Stimulated activated effector memory CD8-positive, alpha-beta T cell treated with anti-CD3 and anti-CD28 coated beads, Interleukin-12 subunit alpha, Interleukin-12 subunit beta, amount 100 ng/mL, for 72 hours (primary cell): ENCODE data around the gene ZNF735.
"Not testable (repeated sequence)": the region's sequence is repeated elsewhere in the genome, so short reads cannot be mapped to it uniquely, and the experiment has no call there.

ENCODE experiments used
- ATAC-seq: fragments of 150-1000 bp; cut with Tn5 transposase; 2 replicates; pipeline ENCODE4 v1.10.0; 2021
- DNase-seq, 2 donors: peaks; one replicate each; pipeline ENCODE4 v3.0.0; 2021 to 2022; ENCODE audit warnings: low spot score in 2 of 2
- H3K27ac Mint-ChIP-seq: one replicate; pipeline ENCODE4 v1.8.0; 2022; ENCODE audit warnings: mild to moderate bottlenecking, mixed read lengths
- H3K36me3 Mint-ChIP-seq: one replicate; pipeline ENCODE4 v1.8.0; 2022; ENCODE audit warnings: mild to moderate bottlenecking, mixed read lengths
- H3K4me1 Mint-ChIP-seq: one replicate; pipeline ENCODE4 v1.8.0; 2022; ENCODE audit warnings: mixed read lengths
- H3K4me3 Mint-ChIP-seq: one replicate; pipeline ENCODE4 v1.8.0; 2022; ENCODE audit warnings: mild to moderate bottlenecking, mixed read lengths
- H3K9me3 Mint-ChIP-seq: one replicate; pipeline ENCODE4 v1.8.0; 2022; ENCODE audit warnings: mixed read lengths

ZNF735 gene

DNA sequence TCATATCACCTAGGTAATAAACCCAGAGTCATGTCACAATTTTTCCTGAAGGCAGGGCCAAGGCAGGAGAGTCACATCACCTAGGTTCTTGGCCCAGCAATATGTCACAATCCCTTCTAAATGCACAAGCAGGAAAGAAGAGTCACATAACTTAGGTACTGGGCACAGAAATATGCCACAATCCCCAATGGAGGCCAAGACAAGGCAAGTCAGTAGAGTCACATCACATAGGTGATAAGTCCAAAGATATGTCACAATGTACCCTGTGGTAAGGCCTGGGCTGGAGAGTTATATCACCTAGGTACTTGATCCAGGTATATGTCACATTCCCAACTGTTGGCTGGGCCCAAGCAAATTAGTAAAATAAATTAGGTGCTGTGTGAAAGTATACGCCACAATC lies 21.2 kb downstream of the ZNF735 start, which contains the start of gene ZNF679:
TSS of gene ZNF679 (plus strand) at position 301 of the 400 bp plus-strand sequence. CDS start 20,644 bp downstream, outside the sequence.
- not testable (repeated sequence) for H3K27ac Mint-ChIP-seq, DNase-seq, H3K4me1 Mint-ChIP-seq, H3K4me3 Mint-ChIP-seq, ATAC-seq, H3K36me3 Mint-ChIP-seq, H3K9me3 Mint-ChIP-seq

DNA sequence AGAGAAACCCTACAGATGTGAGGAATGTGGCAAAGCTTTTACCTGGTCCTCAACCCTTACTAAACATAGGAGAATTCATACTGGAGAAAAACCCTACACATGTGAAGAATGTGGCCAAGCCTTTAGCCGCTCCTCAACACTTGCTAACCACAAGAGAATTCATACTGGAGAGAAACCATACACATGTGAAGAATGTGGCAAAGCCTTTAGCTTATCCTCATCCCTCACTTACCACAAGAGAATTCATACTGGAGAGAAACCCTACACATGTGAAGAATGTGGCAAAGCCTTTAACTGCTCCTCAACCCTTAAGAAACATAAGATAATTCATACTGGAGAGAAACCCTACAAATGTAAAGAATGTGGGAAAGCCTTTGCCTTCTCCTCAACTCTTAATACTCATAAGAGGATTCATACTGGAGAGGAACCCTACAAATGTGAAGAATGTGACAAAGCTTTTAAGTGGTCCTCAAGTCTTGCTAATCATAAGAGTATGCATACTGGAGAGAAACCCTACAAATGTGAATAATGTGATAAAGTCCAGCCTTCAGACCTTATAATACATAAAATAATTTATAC lies 59.4 kb downstream of the ZNF735 start:
- no peak for ATAC-seq
- Mint-ChIP-seq H3K27ac (no peak overlapping the region), H3K4me1 (no peaks in the 10 kb centered on the region), H3K4me3 (no peak overlapping the region), H3K9me3 (peaks cover 28% of the 10 kb centered on the region), H3K36me3 (no peaks in the 10 kb centered on the region)
- no peak for DNase-seq
